ENCODE data around the gene MRPL23. TPM values are rescaled to one million over a fixed set of nuclear protein-coding genes. Genes with fewer than 3 reads are reported as not detected.

Gene MRPL23
- total RNA-seq, 1 donor from 2014 or later: 26.9 TPM

DNA sequence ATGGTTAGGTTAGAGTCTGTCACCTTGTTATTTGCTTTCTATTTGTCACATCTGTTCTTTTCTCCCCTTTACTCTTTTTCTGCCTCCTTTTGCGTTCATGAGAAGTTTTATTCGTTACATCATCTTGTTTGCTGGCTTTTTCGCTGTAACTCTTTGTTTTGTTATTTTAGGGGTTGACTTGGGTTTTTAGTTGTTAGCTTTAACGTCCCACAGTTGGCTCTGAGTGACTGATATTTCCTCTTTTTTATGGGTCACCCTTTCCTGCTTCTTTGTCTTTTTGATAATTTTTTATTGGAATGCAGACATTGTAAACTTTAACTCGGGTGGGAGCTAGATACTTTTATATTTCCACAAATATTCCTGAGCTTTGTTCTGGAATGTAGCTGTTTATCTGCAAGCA, 41.0 kb upstream of the MRPL23 start:
- H3K79me2 ChIP-seq (ENCODE audit: insufficient read depth, low read length): no peaks in the 10 kb centered on the region
- H3K27me3 ChIP-seq (ENCODE audit: insufficient read depth, low read length): peaks cover 14% of the 10 kb centered on the region
- no peak overlapping the region for H3K27ac ChIP-seq (ENCODE audit: low read depth, low read length)
- H3K9ac ChIP-seq (ENCODE audit: low read length): no peak overlapping the region
- Mint-ChIP-seq H3K27me3 (ENCODE audit: low read depth, unreplicated experiment) (peaks cover 22% of the 10 kb centered on the region), H3K4me1 (ENCODE audit: low read depth, unreplicated experiment) (peaks cover 5% of the 10 kb centered on the region), H3K36me3 (ENCODE audit: low read depth, unreplicated experiment) (no peaks in the 10 kb centered on the region), H3K9me3 (ENCODE audit: unreplicated experiment) (no peaks in the 10 kb centered on the region), H3K27ac (ENCODE audit: unreplicated experiment) (no peak overlapping the region), H3K4me3 (ENCODE audit: unreplicated experiment) (no peak overlapping the region)
- H3K4me2 ChIP-seq (ENCODE audit: low read length): no peak overlapping the region
- H3K9me3 ChIP-seq (ENCODE audit: insufficient read depth, low read depth, low read length): no peaks in the 10 kb centered on the region
- no peaks in the 10 kb centered on the region for H4K20me1 ChIP-seq (ENCODE audit: insufficient read depth, low read length)
- no peak for DNase-seq (ENCODE audit: low read depth)
- no peak overlapping the region for H2AFZ ChIP-seq (ENCODE audit: low read depth, low read length)
- no peaks in the 10 kb centered on the region for H3K4me1 ChIP-seq (ENCODE audit: insufficient read depth, low read length)
- no peak for FAIRE-seq
- H3K4me3 ChIP-seq (ENCODE audit: insufficient read depth, low read depth, low read length): no peak overlapping the region
- no peaks in the 10 kb centered on the region for H3K36me3 ChIP-seq (ENCODE audit: insufficient read depth, low read length)
- TF ChIP-seq, protein P1, sequence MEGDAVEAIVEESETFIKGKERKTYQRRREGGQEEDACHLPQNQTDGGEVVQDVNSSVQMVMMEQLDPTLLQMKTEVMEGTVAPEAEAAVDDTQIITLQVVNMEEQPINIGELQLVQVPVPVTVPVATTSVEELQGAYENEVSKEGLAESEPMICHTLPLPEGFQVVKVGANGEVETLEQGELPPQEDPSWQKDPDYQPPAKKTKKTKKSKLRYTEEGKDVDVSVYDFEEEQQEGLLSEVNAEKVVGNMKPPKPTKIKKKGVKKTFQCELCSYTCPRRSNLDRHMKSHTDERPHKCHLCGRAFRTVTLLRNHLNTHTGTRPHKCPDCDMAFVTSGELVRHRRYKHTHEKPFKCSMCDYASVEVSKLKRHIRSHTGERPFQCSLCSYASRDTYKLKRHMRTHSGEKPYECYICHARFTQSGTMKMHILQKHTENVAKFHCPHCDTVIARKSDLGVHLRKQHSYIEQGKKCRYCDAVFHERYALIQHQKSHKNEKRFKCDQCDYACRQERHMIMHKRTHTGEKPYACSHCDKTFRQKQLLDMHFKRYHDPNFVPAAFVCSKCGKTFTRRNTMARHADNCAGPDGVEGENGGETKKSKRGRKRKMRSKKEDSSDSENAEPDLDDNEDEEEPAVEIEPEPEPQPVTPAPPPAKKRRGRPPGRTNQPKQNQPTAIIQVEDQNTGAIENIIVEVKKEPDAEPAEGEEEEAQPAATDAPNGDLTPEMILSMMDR (IDR thresholded peaks at IDR 0.05; ENCODE audit: insufficient read depth, low read depth, low read length): no peak
- TF ChIP-seq EZH2 (IDR thresholded peaks at IDR 0.05; ENCODE audit: insufficient read depth, low read length): no peak

DNA sequence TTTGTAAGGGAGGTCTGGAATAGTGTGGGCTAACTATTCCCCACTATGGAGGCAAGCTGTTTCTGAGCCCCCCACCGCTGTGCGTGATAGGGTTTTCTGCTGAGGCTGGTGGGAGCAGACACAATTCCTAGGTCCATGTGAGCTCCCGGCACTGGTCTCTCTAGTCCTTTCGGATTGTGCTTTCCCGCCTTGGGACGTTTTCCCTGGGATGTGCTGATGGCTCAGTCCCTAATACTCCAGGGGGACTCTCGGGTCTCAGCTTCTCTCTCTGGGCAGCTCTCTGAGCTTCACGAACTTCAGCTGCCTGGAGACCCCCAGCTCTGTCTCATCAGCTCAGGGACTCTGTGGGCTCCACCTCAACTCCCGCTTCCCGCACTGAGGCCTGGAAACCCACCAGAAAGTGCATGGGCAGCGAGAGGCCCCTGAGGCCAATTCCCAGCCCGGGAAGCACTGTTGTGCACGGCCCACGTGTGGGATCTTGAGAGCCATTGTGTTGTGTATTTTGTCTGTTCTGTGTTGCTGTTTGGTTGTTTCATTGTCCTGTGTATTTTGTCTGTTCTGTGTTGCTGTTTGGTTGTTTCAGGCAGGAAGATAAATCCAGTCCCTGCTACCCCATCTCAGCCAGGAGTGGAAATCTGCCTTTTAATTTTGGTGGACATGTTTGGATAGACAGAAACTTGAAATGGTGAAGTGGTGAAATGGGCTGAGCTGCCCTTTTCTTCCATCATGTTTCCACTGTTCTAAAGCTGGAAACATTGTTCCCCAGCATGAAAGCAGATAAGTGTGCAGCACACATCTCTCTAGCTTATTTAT, 40.3 kb upstream of the MRPL23 start:
- no peak overlapping the region for H3K4me3 ChIP-seq (ENCODE audit: insufficient read depth, low read depth, low read length)
- no peak overlapping the region for H3K4me2 ChIP-seq (ENCODE audit: low read length)

More for the DNA sequence above, 40.3 kb upstream of the MRPL23 start:
- FAIRE-seq (no peak), DNase-seq (ENCODE audit: low read depth) (no peak)
- Histone ChIP-seq H3K4me1 (ENCODE audit: insufficient read depth, low read length) (no peaks in the 10 kb centered on the region), H3K27me3 (ENCODE audit: insufficient read depth, low read length) (peaks cover 14% of the 10 kb centered on the region), H4K20me1 (ENCODE audit: insufficient read depth, low read length) (no peaks in the 10 kb centered on the region), H3K36me3 (ENCODE audit: insufficient read depth, low read length) (no peaks in the 10 kb centered on the region), H3K9me3 (ENCODE audit: insufficient read depth, low read depth, low read length) (no peaks in the 10 kb centered on the region), H3K9ac (ENCODE audit: low read length) (no peak overlapping the region), H2AFZ (ENCODE audit: low read depth, low read length) (no peak overlapping the region), H3K79me2 (ENCODE audit: insufficient read depth, low read length) (no peaks in the 10 kb centered on the region), H3K27ac (ENCODE audit: low read depth, low read length) (no peak overlapping the region)
- Mint-ChIP-seq H3K27me3 (ENCODE audit: low read depth, unreplicated experiment) (peaks cover 19% of the 10 kb centered on the region), H3K4me3 (ENCODE audit: unreplicated experiment) (no peak overlapping the region), H3K36me3 (ENCODE audit: low read depth, unreplicated experiment) (no peaks in the 10 kb centered on the region), H3K9me3 (ENCODE audit: unreplicated experiment) (no peaks in the 10 kb centered on the region), H3K4me1 (ENCODE audit: low read depth, unreplicated experiment) (peaks cover 5% of the 10 kb centered on the region), H3K27ac (ENCODE audit: unreplicated experiment) (no peak overlapping the region)
- TF ChIP-seq, protein P1 (IDR thresholded peaks at IDR 0.05; ENCODE audit: insufficient read depth, low read depth, low read length): no peak

Measured in astrocyte (in vitro differentiated cells and primary cell).